ENCODE results near the gene FAM153A. TPM values are rescaled to one million over a fixed set of nuclear protein-coding genes. Genes with fewer than 3 reads are reported as not detected.
"Not testable (repeated sequence)": the region's sequence is repeated elsewhere in the genome, so short reads cannot be mapped to it uniquely, and the experiment has no call there.

Gene FAM153A
- total RNA-seq, 1 experiment from 2014 or later, result not detected

GRCh38 chr5:177724858-177725257 lies 57.8 kb downstream of the FAM153A start:
- H3K9ac ChIP-seq (ENCODE audit: low read length); H3K27me3 ChIP-seq (ENCODE audit: insufficient read depth, low read length); H3K4me1 ChIP-seq (ENCODE audit: control insufficient read depth in 1 of 2, insufficient read depth in 2 of 2, low read length in 2 of 2); POLR2A ChIA-PET; H2AFZ ChIP-seq (ENCODE audit: low read depth, low read length, poor library complexity, severe bottlenecking); H4K20me1 ChIP-seq (ENCODE audit: insufficient read depth); H3K36me3 ChIP-seq (ENCODE audit: control insufficient read depth in 1 of 2, insufficient read depth in 2 of 2, low read length in 2 of 2); H3K4me3 ChIP-seq (replicated peaks in 1 of 2; ENCODE audit: low read depth in 1 of 2, low read length in 2 of 2); H3K4me2 ChIP-seq (ENCODE audit: low read length); RAD21 ChIA-PET (ENCODE audit: low non-redundant PET in 1 of 2, low total read pairs in 2 of 2, uncharacterized antibody in 2 of 2, unreplicated experiment in 2 of 2); BruUV-seq (replicated peaks); H3K79me2 ChIP-seq (ENCODE audit: insufficient read depth, low read length); H3K27ac ChIP-seq (ENCODE audit: low read depth, low read length); DNase-seq (ENCODE audit: low read depth, low spot score); H3K9me2 ChIP-seq (ENCODE audit: insufficient read depth); H3K9me3 ChIP-seq (ENCODE audit: control insufficient read depth in 1 of 2, insufficient read depth in 1 of 2, low read depth in 1 of 2, low read length in 2 of 2); CTCF ChIA-PET; ATAC-seq; intact Hi-C loops (cut with micrococcal nuclease): not testable (repeated sequence)

- H3K36me3 ChIP-seq (ENCODE audit: control insufficient read depth in 1 of 2, insufficient read depth in 2 of 2, low read length in 2 of 2); H3K27ac ChIP-seq (ENCODE audit: low read depth, low read length); H3K9me2 ChIP-seq (ENCODE audit: insufficient read depth); intact Hi-C loops (cut with micrococcal nuclease); H3K4me3 ChIP-seq (replicated peaks in 1 of 2; ENCODE audit: low read depth in 1 of 2, low read length in 2 of 2); DNase-seq (ENCODE audit: low read depth, low spot score); H3K4me1 ChIP-seq (ENCODE audit: control insufficient read depth in 1 of 2, insufficient read depth in 2 of 2, low read length in 2 of 2); BruUV-seq (replicated peaks); POLR2A ChIA-PET; H4K20me1 ChIP-seq (ENCODE audit: insufficient read depth); ATAC-seq; H3K79me2 ChIP-seq (ENCODE audit: insufficient read depth, low read length); H3K9ac ChIP-seq (ENCODE audit: low read length); H3K9me3 ChIP-seq (ENCODE audit: control insufficient read depth in 1 of 2, insufficient read depth in 1 of 2, low read depth in 1 of 2, low read length in 2 of 2); H3K27me3 ChIP-seq (ENCODE audit: insufficient read depth, low read length); H2AFZ ChIP-seq (ENCODE audit: low read depth, low read length, poor library complexity, severe bottlenecking); CTCF ChIA-PET; H3K4me2 ChIP-seq (ENCODE audit: low read length); RAD21 ChIA-PET (ENCODE audit: low non-redundant PET in 1 of 2, low total read pairs in 2 of 2, uncharacterized antibody in 2 of 2, unreplicated experiment in 2 of 2): not testable (repeated sequence)
Measured at GRCh38 chr5:177723831-177724485, 58.7 kb downstream of the FAM153A start.

DNA sequence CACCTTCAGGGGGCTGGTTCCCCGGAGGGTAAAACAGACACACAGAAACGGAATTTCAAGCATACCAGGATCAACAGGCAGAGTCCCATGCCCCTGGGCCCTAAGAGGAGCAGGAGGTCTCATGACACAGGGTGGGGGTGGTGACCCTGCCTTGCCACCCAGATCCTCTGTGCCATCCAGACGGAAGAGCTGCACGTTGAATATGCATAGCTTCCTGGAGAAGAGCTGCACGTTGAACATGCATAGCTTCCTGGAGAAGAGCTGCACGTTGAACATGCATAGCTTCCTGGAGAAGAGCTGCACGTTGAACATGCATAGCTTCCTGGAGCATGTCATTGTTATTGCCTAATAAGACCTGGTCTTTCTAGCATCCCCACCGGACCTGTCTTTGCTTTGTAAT lies 59.9 kb downstream of the FAM153A start:
- H3K9ac ChIP-seq (ENCODE audit: low read length); H3K9me3 ChIP-seq (ENCODE audit: control insufficient read depth in 1 of 2, insufficient read depth in 1 of 2, low read depth in 1 of 2, low read length in 2 of 2); H3K27ac ChIP-seq (ENCODE audit: low read depth, low read length); BruUV-seq (replicated peaks); RAD21 ChIA-PET (ENCODE audit: low non-redundant PET in 1 of 2, low total read pairs in 2 of 2, uncharacterized antibody in 2 of 2, unreplicated experiment in 2 of 2); H3K36me3 ChIP-seq (ENCODE audit: control insufficient read depth in 1 of 2, insufficient read depth in 2 of 2, low read length in 2 of 2); H3K4me2 ChIP-seq (ENCODE audit: low read length); H3K9me2 ChIP-seq (ENCODE audit: insufficient read depth); H2AFZ ChIP-seq (ENCODE audit: low read depth, low read length, poor library complexity, severe bottlenecking); H3K27me3 ChIP-seq (ENCODE audit: insufficient read depth, low read length); ATAC-seq; H3K79me2 ChIP-seq (ENCODE audit: insufficient read depth, low read length); intact Hi-C loops (cut with micrococcal nuclease); H3K4me3 ChIP-seq (replicated peaks in 1 of 2; ENCODE audit: low read depth in 1 of 2, low read length in 2 of 2); POLR2A ChIA-PET; CTCF ChIA-PET; H3K4me1 ChIP-seq (ENCODE audit: control insufficient read depth in 1 of 2, insufficient read depth in 2 of 2, low read length in 2 of 2); DNase-seq (ENCODE audit: low read depth, low spot score); H4K20me1 ChIP-seq (ENCODE audit: insufficient read depth): not testable (repeated sequence)

GRCh38 chr5:177719989-177720388 lies 62.7 kb downstream of the FAM153A start:
- H3K9ac ChIP-seq (ENCODE audit: low read length); RAD21 ChIA-PET (ENCODE audit: low non-redundant PET in 1 of 2, low total read pairs in 2 of 2, uncharacterized antibody in 2 of 2, unreplicated experiment in 2 of 2): not testable (repeated sequence)

More at GRCh38 chr5:177719989-177720388, 62.7 kb downstream of the FAM153A start:
- BruUV-seq (replicated peaks); H3K36me3 ChIP-seq (ENCODE audit: control insufficient read depth in 1 of 2, insufficient read depth in 2 of 2, low read length in 2 of 2); H3K4me1 ChIP-seq (ENCODE audit: control insufficient read depth in 1 of 2, insufficient read depth in 2 of 2, low read length in 2 of 2); H3K9me2 ChIP-seq (ENCODE audit: insufficient read depth); H3K27me3 ChIP-seq (ENCODE audit: insufficient read depth, low read length); POLR2A ChIA-PET; H2AFZ ChIP-seq (ENCODE audit: low read depth, low read length, poor library complexity, severe bottlenecking); H3K27ac ChIP-seq (ENCODE audit: low read depth, low read length); H3K4me3 ChIP-seq (replicated peaks in 1 of 2; ENCODE audit: low read depth in 1 of 2, low read length in 2 of 2); H3K79me2 ChIP-seq (ENCODE audit: insufficient read depth, low read length); intact Hi-C loops (cut with micrococcal nuclease); H4K20me1 ChIP-seq (ENCODE audit: insufficient read depth); DNase-seq (ENCODE audit: low read depth, low spot score); H3K9me3 ChIP-seq (ENCODE audit: control insufficient read depth in 1 of 2, insufficient read depth in 1 of 2, low read depth in 1 of 2, low read length in 2 of 2); H3K4me2 ChIP-seq (ENCODE audit: low read length); CTCF ChIA-PET; ATAC-seq: not testable (repeated sequence)
